HG02642 (cell line): ENCODE results near the gene RAVER2.

ENCODE experiments used
- ATAC-seq: cut with Tn5 transposase; IDR thresholded peaks from one replicate; pipeline ENCODE4 v1.9.1; 2021; ENCODE audit warnings: mild to moderate bottlenecking; ENCODE audit not compliant: unreplicated experiment, poor library complexity

RAVER2 gene

DNA sequence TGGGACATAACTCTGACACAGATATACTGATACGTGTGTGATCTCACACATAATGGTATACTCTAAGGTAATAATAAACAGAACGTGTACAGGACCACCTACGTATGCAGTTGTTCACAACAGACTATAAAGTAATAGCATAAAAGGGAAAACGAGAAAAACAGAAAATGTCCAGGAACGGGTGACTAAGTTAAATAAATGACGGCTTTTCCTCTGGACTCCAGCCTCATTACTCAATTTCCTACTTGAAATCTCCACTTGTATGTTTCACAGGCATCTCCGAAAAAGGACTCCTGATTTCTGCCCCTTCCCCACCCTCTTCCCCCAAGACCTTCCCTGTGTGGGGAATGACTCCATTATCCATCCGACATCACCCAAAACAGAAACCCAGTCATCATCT, 126.4 kb downstream of the RAVER2 start:
- no peak for ATAC-seq

DNA sequence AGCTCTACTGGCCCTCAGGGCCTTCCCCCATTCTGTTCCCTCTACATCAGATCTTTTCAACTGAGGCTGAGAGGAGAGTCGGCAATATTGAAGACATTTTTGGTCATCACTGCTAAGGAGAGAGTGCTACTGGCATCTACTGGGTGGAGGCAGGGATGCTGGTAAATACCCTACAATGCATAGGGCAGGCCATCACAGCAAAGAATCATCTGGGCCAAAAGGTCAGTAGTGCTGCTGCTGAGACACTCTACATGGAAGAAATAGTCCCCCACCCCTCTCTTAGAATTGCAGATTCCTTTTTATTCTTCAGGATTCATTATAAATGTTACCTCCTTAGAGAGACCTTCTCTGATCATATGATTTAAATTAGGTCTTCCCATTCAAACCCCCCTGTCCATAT, 127.2 kb downstream of the RAVER2 start:
- no peak for ATAC-seq

DNA sequence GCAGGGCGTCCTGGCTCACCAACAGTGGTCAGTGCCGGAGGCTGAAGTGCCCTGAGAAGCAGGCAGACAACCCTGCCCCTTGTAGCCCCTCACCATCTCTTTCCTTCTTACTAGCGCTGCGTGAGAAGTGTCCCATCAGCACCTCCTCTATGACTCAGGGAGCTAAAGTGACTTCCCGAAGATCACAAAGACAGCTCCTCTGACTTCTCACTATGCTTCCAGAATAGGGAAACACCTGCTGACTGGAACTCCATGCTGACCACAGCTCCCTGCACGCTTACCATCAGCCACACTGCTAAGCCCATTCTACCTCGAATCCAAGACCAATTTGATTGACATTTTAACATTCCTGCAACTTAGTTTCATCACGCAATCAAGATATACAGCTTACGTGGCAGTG, 128.7 kb downstream of the RAVER2 start:
- ATAC-seq, result no peak

DNA sequence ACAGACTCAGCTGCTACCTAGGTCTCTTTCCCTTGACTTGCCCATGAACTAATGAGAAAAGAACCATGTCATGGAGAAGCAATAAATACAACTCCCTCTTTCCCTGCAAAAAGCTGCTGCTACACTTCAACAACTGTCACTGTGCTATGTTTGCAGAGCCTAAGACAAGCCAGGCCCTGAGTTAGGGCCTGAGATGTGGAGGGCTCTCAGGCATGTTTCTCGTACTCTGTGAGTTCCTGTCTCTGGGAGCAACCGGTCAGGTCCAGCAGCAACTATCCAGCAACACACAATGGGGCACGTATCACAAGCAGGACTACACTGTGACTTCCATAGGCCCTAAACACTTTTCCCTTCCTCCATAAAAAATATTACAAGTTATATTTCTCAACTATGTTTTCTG, 129.8 kb downstream of the RAVER2 start:
- ATAC-seq, result no peak

DNA sequence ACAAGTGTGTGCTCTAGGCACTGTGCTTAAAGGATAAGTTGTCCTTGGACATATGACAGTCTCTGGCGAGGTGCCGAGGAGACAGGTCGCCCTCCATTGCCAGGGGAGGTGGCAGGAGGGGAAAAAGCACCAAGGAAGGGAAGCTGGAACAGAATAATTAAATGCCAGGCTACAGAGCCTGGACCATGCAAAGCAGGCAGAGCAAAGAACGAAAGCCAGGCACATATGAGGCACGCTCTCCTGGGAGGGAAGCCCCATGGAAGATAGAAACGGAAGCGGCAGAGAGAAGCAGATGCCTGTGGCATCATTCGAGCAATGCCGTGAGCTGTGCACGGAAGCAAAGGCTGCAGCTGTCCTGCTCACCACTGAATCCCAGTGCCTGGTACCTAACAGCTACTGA, 130.2 kb downstream of the RAVER2 start:
- no peak for ATAC-seq

DNA sequence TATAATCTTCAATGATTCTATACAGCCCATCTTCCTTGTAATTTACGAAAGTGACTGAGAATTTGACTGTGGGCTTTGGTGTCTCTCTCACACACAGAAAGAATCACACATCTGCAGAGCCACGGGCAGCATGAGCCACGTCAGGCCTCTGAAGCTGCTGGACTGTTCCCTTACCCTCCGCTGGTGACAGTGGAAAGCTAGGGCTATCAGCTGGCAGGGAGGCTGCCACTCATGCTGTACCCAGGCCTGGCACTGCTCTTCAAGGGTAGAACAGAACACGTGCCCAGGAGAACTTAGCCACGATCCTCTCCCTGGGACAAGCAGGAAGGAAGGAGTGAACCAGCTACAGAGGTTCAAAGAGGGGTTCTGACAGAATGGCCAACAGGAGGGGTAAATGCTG, 130.7 kb downstream of the RAVER2 start:
- ATAC-seq, result no peak

DNA sequence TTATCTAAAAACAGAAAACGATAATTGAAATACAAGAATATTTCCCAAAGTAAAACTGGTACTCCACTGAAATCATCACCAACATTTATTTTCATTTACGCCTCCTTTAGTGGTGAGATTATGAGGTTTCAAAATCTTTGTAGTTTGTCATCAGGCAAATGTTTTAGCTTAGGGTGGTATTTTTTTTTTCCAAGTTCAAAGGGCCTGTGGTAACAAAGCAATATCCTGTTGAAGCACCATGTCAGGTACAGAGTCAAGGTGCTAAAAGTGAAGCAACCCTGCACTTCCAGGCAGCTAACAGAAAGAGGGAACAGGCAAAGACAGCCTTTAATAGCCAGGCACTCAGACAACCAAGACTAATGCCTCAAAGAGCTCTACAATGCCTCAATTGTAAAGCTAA, 132.3 kb downstream of the RAVER2 start:
- no peak for ATAC-seq

DNA sequence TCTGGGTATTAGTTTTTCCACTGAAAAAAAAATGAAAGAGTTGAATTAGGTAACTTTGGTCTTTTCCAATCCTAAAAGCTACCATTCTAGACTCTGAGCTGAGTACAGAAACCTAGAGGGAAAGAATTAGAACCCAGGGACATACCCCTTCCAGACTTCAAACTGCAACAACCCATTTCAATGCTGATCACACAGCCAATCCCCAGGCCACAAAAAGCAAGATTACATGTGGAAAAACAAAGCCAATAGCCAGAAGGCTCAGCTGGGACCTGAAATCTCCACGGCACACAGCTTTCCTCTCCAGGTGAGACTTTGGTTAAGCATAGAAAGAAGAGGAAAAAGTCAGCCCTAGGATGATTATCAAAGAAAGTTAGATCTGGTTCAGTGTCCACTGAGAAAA, 132.7 kb downstream of the RAVER2 start:
- ATAC-seq, result no peak

DNA sequence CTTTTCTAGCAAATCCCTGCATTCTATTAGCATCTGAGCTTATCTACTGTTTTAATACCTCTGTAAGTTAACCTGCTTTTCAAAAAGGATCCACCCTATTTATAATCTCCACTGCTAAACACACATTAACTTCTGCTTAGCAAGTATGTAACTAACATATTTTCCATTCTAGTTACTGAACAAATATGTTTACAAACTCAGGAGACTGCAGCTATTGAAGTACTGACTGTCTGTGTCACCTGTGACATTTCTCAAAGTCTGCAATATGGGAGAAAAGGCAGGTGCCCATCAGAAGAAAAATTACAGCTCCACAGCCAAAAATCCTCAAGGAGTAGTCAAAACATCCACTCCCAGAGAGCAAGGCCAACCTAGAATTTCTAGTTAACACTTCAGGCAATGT, 133.2 kb downstream of the RAVER2 start:
- no peak for ATAC-seq

DNA sequence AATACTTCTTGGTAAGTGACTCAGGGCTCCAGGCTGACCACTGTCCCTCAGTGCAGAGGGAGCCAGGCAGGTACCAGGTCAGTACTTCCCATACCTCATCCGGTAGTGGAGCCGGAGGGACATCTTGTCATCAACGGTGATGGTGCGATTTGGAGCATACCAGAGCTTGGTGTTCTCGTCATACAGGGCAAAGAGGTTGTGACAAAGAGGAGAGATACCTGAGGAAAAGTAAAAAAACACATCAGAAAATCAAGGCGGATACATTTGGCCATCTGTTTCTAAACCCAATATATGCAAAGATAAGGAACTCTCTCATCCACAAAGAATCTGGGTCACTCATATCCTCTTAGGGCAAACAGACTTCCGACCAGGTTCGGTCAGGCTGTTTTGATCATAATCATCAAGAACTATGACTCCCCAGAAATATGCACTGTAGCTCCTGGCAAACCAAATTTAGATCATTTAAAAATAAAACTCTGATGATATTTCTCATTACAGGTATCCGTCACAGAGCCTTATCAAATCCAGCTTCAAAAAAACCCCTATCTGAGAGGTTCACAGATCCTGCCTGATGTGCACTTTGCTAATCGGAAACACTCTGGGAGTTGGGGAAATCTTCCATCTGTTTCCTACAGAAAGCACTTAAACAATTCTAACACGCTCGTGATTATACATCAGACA, 134.2 kb downstream of the RAVER2 start:
- no peak for ATAC-seq

DNA sequence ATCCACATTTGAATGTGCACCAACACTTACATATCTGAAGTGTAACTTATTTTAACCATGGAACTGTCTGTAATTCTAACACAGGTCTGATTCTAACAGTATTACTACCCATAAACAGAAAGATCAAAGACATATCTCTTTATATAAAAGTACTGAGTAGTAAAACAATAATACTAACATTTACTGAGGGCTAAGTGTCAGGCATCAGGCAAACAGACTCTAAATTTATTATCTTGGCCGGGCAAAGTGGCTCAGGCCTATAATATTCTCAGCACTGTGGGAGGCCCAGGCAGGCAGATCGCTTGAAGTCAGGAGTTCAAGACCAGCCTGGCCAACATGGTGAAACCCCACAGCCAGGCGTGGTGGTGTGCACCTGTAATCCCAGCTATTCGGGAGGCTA, 135.6 kb downstream of the RAVER2 start:
- no peak for ATAC-seq

DNA sequence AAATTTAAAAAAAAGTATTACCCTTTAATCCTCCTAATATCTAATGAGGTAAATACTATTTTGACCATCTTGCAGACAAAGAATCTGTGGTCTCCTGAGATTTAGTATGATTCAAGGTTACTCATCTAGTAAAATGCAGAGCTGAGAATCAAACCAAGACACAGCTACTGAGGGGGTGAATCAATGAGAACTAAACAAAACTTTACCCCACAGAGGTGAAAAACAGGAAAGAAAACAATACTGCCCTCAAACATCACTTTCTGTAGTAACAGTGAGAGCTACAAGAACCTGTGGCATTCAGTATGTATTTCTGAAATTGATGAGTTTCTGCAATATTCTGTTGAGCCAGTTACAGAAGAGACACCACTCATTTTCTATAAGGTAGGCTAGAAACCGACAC, 136.4 kb downstream of the RAVER2 start:
- no peak for ATAC-seq
